NK-92 (cell line): ENCODE measurements around the gene INHBC.
"Not testable (repeated sequence)": the region's sequence is repeated elsewhere in the genome, so short reads cannot be mapped to it uniquely, and the experiment has no call there.

Source experiments
- DNase-seq: peaks from one replicate; lab custom pipeline; 2025; ENCODE audit not compliant: unreplicated experiment; lab: John Stamatoyannopoulos, UW

INHBC gene

GRCh38 chr12:57428965-57429364 lies 5.6 kb upstream of the INHBC start:
- no peak for DNase-seq

- DNase-seq, result no peak
Observed at GRCh38 chr12:57429473-57430111, 5.0 kb upstream of the INHBC start.

DNA sequence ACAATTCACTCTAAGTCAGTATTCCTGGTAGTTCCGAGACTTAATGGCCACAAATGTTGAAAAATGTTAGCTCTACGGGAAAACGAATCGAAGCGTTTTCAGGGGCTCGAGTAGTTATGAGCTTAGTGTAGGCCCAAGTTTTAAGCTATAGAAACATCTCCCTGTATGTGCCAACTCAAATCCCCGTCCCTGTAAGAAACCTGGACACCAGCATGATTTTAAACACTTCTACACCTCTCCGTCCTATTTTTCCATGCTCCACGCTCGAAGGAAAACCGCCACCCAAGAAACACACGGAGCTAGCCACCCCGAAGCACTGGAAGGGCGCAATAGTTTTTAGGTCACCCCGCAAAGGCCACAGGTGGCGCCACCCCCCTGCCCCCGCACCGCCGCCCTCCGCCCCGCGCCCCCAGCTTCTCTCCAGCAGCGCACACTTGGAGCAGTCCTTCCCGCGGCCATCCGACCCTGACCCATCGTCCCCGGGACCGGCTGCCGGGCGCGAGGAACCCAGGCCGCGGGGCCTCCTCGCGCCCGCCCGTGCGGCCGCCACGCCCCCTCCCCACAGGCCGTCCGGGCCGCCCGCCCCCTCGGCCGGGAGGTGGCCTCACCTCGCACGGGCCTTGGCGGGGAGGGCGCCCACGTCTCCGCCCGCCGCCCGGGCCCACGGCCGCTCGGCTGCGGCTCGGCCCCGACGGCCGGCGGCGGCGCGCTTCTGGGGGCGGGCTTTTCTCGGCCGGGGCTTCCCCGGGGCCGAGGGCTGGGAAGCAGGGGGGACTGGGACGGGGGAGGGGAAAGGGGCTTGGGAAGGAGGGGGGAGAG lies 4.3 kb upstream of the INHBC start:
- no peak for DNase-seq

- peak; percentile 72 for DNase-seq
Observed at GRCh38 chr12:57430931-57431566, 3.5 kb upstream of the INHBC start, which contains the start of gene R3HDM2. Gene R3HDM2 (minus strand): TSS chr12:57431043. CDS start chr12:57310428, 120,615 bp downstream.

- no peak for DNase-seq
Observed at GRCh38 chr12:57431654-57432188, 2.9 kb upstream of the INHBC start.

DNA sequence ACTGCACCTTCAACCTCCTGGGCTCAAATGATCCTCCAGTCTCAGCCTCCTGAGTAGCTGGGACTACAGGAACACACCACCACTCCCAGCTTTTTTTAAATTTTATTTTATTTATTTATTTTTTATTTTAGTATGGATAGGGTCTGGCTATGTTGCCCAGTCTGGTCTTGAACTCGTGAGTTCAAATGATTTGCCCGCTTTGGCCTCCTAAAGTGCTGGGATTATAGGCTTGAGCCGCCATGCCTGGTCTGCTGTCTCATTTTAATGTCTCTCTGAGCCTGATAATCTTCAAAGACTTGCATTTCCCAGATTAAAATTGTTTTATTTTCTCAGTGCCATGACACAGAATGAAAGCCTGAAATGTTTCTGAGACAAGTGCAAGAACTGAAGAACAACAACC lies 1.2 kb upstream of the INHBC start:
- DNase-seq, result no peak

GRCh38 chr12:57435293-57435692 lies 709 bp downstream of the INHBC start:
- no peak for DNase-seq

- no peak for DNase-seq
Observed at GRCh38 chr12:57438400-57438799, 3.8 kb downstream of the INHBC start.

- DNase-seq, result no peak
Observed at GRCh38 chr12:57439762-57440266, 5.2 kb downstream of the INHBC start.

GRCh38 chr12:57441393-57441792 lies 6.8 kb downstream of the INHBC start:
- not testable (repeated sequence) for DNase-seq

DNA sequence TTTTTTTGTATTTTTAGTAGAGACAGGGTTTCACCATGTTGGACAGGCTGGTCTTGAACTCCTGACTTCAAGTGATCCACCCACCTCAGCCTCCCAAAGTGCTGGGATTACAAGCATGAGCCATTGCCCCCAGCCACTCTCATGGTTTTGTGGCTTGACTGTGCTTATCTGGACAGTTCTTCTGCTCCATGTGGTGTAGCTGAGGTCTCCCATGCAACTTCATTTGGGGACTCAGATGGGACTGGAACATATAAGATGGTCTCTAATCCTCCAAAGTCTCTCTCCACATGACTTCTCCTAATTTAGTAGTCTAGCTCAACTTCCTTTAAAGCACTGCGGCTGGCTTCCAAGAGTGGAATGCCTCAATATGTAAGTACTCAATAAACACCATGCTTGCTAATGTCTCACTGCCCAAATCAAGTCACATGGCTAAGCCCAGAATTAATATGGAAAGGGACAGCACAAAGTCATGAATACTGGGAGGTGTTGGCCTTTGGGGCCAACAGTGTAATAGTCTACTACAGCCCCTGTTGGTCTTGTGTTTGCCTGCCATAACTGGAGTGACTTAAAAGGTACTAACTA lies 7.4 kb downstream of the INHBC start:
- no peak for DNase-seq

- not testable (repeated sequence) for DNase-seq
Observed at GRCh38 chr12:57444337-57444736, 9.8 kb downstream of the INHBC start.

DNA sequence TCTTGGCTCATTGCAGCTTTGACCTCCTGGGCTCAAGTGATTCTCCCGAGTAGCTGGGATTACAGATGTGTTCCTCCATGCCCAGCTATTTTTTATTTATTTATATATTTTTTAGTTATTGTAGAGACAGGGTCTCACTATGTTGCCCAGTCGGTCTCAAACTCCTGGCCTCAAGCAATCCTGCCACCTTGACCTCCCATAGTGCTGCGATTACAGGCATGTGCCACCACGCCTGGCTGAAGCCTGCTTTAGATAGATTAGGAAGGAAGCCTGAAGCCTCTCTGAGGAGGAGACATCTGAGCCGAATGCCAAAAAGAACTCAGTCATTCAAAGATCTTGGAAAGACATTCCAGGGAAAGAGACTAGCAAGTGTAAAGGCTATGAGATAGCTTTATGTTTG lies 10.2 kb downstream of the INHBC start:
- DNase-seq, result no peak

- DNase-seq, result no peak
Observed at GRCh38 chr12:57446292-57446960, 11.8 kb downstream of the INHBC start.

- no peak for DNase-seq
Observed at GRCh38 chr12:57448669-57449068, 14.1 kb downstream of the INHBC start.

GRCh38 chr12:57449375-57449774 lies 14.8 kb downstream of the INHBC start:
- no peak for DNase-seq

DNA sequence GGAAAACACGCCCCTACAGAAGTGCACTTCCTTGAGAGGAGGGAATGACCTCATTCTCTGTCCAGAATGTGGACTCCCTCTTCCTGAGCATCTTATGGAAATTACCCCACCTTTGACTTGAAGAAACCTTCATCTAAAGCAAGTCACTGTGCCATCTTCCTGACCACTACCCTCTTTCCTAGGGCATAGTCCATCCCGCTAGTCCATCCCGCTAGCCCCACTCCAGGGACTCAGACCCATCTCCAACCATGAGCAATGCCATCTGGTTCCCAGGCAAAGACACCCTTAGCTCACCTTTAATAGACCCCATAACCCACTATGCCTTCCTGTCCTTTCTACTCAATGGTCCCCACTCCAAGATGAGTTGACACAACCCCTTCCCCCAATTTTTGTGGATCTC lies 15.5 kb downstream of the INHBC start:
- DNase-seq, result no peak

- DNase-seq, result no peak
Observed at GRCh38 chr12:57451233-57451778, 16.7 kb downstream of the INHBC start.

DNA sequence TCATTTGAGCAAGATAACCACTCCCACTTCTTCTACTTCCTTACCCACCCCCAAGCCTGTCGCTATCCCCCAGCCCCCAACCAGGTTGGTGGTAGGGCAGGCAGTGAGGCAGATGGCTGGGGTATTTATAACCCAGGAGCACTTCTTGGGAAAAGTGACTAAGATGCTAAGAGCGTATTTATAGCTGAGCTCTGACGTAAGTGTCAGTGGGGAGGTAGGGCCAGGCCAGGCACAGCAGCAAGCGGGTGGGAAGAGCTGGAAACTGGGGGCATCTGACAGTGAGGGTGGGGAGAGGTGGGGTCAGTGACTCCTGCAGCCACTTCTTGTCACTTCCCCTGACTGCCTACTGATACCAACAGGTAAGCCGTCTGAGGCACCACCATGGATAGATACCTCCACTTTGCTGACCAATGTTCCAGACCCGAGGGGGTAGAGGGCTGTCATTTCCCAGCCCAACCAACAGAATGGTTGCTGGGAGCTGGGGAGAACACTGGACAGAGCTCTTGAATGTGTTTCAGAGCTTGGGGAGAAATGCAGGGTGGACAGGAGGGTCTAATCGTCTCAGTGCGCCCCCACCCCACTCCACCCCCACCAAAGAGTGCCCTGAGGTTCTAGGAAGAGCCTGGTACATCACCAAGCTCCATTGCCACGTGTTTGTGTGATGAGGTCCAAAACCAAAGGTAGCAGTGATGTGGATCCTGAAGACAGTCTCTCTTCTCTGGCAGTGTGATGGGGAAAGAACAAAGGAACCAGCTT lies 17.8 kb downstream of the INHBC start:
- DNase-seq, result no peak
